DND-41 (cell line): Measurements from ENCODE around the gene ANKS1B.
A peak's percentile ranks its signal among the peaks of the same experiment; 100 is the strongest.

Source experiments
- ATAC-seq: fragments of 200-7000 bp; cut with Tn5 transposase; 3 replicates; pipeline ENCODE4 v1.9.1; 2021; ENCODE audit warnings: low read depth; ENCODE audit not compliant: insufficient read depth
- DNase-seq: peaks from one replicate; pipeline ENCODE4 v3.0.0-alpha.2; 2020
- H2AFZ ChIP-seq: 2 replicates; pipeline ENCODE4 v1.6.0; 2012; ENCODE audit warnings: low read depth, low read length
- H3K27ac ChIP-seq: 2 replicates; pipeline ENCODE4 v1.5.1; 2012; ENCODE audit warnings: low read length, inconsistent platforms
- H3K27me3 ChIP-seq: fragments of 200-600 bp; sonication (generic); 2 replicates; pipeline ENCODE4 v1.6.0; 2012; ENCODE audit warnings: low read length, mild to moderate bottlenecking, inconsistent platforms; ENCODE audit not compliant: insufficient read depth, poor library complexity
- H3K36me3 ChIP-seq: 2 replicates; pipeline ENCODE4 v1.5.1; 2012; ENCODE audit warnings: low read length, inconsistent platforms; ENCODE audit not compliant: insufficient read depth
- H3K4me1 ChIP-seq: 2 replicates; pipeline ENCODE4 v1.5.1; 2012; ENCODE audit warnings: mild to moderate bottlenecking, low read length; ENCODE audit not compliant: insufficient read depth
- H3K4me2 ChIP-seq: 2 replicates; pipeline ENCODE4 v1.6.0; 2012; ENCODE audit warnings: mild to moderate bottlenecking, moderate library complexity, low read length, inconsistent platforms; ENCODE audit not compliant: insufficient read depth
- H3K4me3 ChIP-seq, 2 experiments: fragments of 200-600 bp in 1 of 2; shearing (Covaris generic) in 1 of 2; 2 replicates each; pipeline ENCODE4 v1.5.1; 2012 to 2016; ENCODE audit warnings: inconsistent platforms in 2 of 2, low read length in 2 of 2, mild to moderate bottlenecking in 2 of 2, low read depth in 1 of 2, moderate library complexity in 1 of 2
- H3K79me2 ChIP-seq: 2 replicates; pipeline ENCODE4 v1.6.0; 2012; ENCODE audit warnings: low read length, inconsistent platforms; ENCODE audit not compliant: insufficient read depth
- H3K9ac ChIP-seq: 2 replicates; pipeline ENCODE4 v1.6.0; 2012; ENCODE audit warnings: low read depth, mild to moderate bottlenecking, inconsistent platforms, low read length, moderate library complexity
- H3K9me3 ChIP-seq: 2 replicates; pipeline ENCODE4 v1.5.1; 2012; ENCODE audit warnings: low read length, moderate library complexity, mild to moderate bottlenecking, inconsistent platforms; ENCODE audit not compliant: insufficient read depth, severe bottlenecking
- H4K20me1 ChIP-seq: 2 replicates; pipeline ENCODE4 v1.6.0; 2012; ENCODE audit warnings: low read length; ENCODE audit not compliant: insufficient read depth
- EZH2 ChIP-seq: IDR thresholded peaks from 3 replicates; pipeline ENCODE4 v1.6.1; 2012; ENCODE audit warnings: borderline replicate concordance, low read depth, mild to moderate bottlenecking, moderate library complexity, low read length, inconsistent platforms; ENCODE audit not compliant: severe bottlenecking
- TF ChIP-seq, protein P1 (sequence below): IDR thresholded peaks from 2 replicates; pipeline ENCODE4 v1.5.1; 2012; ENCODE audit warnings: borderline replicate concordance, low read length, moderate library complexity, mild to moderate bottlenecking; ENCODE audit not compliant: poor library complexity, severe bottlenecking; ENCODE audit errors: extremely low read depth

The ANKS1B gene

DNA sequence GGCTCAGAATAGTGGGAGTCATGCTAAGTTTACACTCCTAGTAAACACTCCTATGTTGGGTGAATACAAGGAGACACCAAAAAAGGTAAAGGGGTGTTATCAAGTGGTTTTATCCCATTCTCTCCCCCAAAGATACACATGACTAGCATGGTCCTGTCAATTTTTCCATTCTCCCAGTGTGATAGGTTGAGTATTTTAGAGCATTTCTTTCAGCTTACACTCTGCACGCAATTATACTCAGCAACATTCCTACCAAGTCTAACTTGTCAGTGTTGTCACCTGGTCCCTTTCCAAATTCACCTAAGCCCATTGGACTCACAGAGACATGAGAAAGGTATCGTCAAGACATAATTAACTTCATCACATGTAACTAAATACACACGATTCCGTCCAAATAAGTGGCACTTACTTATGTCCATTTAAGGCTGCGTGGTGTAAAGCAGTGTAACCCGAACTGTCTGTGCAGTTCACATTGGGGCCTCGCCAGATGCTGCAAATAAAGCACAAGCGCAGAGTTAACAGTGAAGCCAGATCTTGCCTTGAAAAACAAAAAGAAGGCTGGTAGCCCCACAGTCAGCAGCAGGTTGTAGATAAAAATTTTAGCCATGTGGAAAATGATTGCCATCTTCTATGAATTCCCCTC is 159.7 kb downstream of the ANKS1B start:
- Histone ChIP-seq H3K9ac (no peak overlapping the region), H2AFZ (no peak overlapping the region), H3K27ac (no peak overlapping the region), H3K9me3 (no peaks in the 10 kb centered on the region), H3K79me2 (no peaks in the 10 kb centered on the region), H3K4me2 (no peak overlapping the region), H3K4me1 (no peaks in the 10 kb centered on the region), H3K36me3 (no peaks in the 10 kb centered on the region), H4K20me1 (no peaks in the 10 kb centered on the region), H3K4me3 (no peak overlapping the region), H3K27me3 (no peaks in the 10 kb centered on the region)
- no peak for DNase-seq
- TF ChIP-seq, protein P1, sequence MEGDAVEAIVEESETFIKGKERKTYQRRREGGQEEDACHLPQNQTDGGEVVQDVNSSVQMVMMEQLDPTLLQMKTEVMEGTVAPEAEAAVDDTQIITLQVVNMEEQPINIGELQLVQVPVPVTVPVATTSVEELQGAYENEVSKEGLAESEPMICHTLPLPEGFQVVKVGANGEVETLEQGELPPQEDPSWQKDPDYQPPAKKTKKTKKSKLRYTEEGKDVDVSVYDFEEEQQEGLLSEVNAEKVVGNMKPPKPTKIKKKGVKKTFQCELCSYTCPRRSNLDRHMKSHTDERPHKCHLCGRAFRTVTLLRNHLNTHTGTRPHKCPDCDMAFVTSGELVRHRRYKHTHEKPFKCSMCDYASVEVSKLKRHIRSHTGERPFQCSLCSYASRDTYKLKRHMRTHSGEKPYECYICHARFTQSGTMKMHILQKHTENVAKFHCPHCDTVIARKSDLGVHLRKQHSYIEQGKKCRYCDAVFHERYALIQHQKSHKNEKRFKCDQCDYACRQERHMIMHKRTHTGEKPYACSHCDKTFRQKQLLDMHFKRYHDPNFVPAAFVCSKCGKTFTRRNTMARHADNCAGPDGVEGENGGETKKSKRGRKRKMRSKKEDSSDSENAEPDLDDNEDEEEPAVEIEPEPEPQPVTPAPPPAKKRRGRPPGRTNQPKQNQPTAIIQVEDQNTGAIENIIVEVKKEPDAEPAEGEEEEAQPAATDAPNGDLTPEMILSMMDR, result no peak
- no peak for TF ChIP-seq EZH2
- ATAC-seq, result no peak

DNA sequence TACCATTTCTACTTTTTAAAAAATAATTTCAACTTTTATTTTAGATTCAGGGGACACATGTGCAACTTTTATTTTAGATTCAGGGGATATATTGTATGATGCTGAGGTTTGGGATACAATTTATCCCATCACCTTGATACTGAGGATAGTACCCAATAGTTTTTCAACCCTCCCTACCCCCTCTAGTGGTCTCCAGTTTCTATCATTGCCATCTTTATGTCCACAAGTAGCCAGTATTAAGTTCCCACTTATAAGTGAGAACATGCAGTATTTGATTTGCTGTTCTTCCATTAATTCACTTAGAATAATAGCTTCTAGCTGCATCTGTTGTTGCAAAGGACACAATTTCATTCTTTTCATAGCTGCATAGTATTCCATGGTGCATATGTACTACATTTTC is 162.5 kb downstream of the ANKS1B start:
- H3K4me2 ChIP-seq, result no peak overlapping the region
- H3K27ac ChIP-seq, result no peak overlapping the region
- ATAC-seq (no peak), DNase-seq (no peak)
- no peaks in the 10 kb centered on the region for H3K36me3 ChIP-seq
- no peaks in the 10 kb centered on the region for H3K4me1 ChIP-seq
- no peaks in the 10 kb centered on the region for H3K79me2 ChIP-seq
- no peak overlapping the region for H2AFZ ChIP-seq
- no peaks in the 10 kb centered on the region for H3K27me3 ChIP-seq
- no peaks in the 10 kb centered on the region for H4K20me1 ChIP-seq
- H3K4me3 ChIP-seq, result no peak overlapping the region
- H3K9ac ChIP-seq, result no peak overlapping the region
- TF ChIP-seq, protein P1, result no peak
- TF ChIP-seq EZH2, result no peak
- no peaks in the 10 kb centered on the region for H3K9me3 ChIP-seq

DNA sequence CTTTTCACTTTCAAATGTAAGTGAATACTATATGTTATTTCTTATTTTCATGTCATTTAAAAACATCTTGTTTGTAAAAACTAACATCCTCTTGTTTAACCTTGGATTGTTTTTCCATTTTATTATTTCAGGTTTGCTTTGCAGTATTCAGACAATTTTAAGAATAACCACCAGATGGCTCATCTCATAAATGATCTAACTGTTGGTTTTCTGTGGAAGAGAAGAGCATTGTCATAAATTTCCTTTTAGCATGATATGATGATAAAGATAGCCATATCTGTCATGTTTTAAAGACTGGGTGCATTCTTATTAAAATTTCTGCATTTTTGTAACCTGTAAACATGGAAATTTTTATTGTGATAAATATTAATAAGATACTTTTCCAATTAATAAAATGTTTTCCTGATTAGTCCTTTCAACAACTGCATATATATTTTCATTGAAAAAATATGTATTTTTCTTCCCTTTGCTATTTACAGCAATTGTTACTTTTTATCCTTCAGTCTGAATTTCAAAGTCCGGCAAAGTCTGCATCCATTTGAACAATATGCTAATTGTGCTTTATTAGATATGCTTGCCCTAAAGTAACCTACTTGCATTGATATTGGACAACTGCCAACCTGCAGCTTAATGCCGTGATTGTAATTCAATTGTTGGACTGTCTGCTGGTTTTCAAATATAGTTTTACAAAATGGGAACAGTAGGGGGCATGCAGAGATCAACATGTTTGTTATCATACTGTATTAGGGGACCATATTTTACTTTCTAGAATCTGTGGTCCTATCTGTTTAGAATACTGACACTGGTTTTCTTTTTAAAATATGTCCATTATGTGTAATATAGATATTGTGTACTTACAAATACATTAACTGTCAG is 173.8 kb downstream of the ANKS1B start:
- Histone ChIP-seq H4K20me1 (no peaks in the 10 kb centered on the region), H3K4me3 (no peak overlapping the region), H3K9ac (no peak overlapping the region), H3K9me3 (no peaks in the 10 kb centered on the region), H3K4me1 (no peaks in the 10 kb centered on the region), H3K27me3 (peaks cover 2% of the 10 kb centered on the region), H3K36me3 (no peaks in the 10 kb centered on the region), H2AFZ (no peak overlapping the region), H3K4me2 (no peak overlapping the region), H3K27ac (no peak overlapping the region), H3K79me2 (no peaks in the 10 kb centered on the region)
- TF ChIP-seq, protein P1, result peak; percentile 48
- no peak for TF ChIP-seq EZH2
- no peak for ATAC-seq
- no peak for DNase-seq
